ENCODE results near the gene PNPLA5.

DNA sequence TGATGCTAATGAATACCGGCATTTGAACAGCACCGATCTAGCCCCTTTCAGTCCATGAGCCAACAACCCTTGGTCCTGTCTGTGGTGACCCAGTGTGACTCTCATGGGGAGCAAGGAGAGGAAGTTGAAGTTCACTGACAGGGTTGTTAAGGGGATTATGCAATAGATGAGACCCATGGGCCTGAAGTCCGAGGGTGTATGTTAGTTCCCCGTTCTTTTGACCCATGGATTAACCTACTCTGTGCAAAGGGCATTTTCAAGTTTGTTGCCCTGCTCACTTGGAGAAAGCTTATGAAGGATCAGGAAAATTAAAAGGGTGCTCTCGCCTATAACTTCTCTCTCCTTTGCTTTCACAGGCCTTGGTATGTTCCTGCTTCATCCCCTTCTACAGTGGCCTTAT, 36.7 kb upstream of the PNPLA5 start:
- TF ChIP-seq, protein P1, sequence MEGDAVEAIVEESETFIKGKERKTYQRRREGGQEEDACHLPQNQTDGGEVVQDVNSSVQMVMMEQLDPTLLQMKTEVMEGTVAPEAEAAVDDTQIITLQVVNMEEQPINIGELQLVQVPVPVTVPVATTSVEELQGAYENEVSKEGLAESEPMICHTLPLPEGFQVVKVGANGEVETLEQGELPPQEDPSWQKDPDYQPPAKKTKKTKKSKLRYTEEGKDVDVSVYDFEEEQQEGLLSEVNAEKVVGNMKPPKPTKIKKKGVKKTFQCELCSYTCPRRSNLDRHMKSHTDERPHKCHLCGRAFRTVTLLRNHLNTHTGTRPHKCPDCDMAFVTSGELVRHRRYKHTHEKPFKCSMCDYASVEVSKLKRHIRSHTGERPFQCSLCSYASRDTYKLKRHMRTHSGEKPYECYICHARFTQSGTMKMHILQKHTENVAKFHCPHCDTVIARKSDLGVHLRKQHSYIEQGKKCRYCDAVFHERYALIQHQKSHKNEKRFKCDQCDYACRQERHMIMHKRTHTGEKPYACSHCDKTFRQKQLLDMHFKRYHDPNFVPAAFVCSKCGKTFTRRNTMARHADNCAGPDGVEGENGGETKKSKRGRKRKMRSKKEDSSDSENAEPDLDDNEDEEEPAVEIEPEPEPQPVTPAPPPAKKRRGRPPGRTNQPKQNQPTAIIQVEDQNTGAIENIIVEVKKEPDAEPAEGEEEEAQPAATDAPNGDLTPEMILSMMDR (conservative IDR thresholded peaks at IDR 0.05; ENCODE audit: low read depth, low read length): no peak
- TF ChIP-seq EZH2 (IDR thresholded peaks at IDR 0.05; ENCODE audit: low read length, unreplicated experiment): no peak
- TF ChIP-seq EZH2phosphoT487 (IDR thresholded peaks at IDR 0.05; ENCODE audit: borderline replicate concordance, low read length): no peak
